Measurements from ENCODE around the gene TRPT1. TPM values are rescaled to one million over a fixed set of nuclear protein-coding genes. Genes with fewer than 3 reads are reported as not detected.

Gene TRPT1
- total RNA-seq, 1 experiment from 2014 or later, result 43.1 TPM

DNA sequence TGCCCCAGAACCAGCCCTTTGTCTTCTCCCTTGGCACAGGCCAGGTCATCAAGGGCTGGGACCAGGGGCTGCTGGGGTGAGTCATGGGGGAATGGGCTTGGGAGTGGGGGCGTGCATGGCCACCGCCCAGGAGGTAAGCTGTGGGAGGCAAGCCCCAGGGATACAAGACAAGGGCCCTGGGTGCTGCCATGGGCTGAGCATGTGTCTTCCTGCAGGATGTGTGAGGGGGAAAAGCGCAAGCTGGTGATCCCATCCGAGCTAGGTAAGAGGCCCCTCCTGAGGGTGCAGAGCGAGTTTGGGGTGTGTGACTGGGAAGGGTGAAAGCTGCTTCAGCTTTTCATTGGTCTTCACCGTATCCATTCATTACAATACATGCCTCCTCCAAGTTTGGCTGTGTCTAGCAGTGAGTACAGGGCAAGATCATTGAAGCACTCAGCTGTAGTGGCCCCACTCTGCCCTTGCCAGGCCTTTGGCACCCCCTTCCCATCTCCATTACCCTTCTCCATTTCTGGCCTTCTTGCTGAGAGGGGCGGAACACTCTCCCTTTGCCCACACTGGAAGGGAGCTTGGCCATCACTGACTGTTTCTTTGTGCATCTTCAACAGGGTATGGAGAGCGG is 17.4 kb upstream of the TRPT1 start:
- CTCF ChIA-PET, result interaction anchor here (0.5 to 1.0 kb wide), 2 partner anchors 39 to 68 kb away, joined by 3 read pairs; no protein-coding TSS in a partner anchor
- Mint-ChIP-seq H3K9me3 (ENCODE audit: low read depth, unreplicated experiment) (no peaks in the 10 kb centered on the region), H3K27ac (ENCODE audit: unreplicated experiment) (peak overlapping the region; percentile 83), H3K27me3 (ENCODE audit: unreplicated experiment) (no peaks in the 10 kb centered on the region), H3K4me1 (ENCODE audit: low read depth, unreplicated experiment) (peaks cover 37% of the 10 kb centered on the region), H3K4me3 (ENCODE audit: low read depth, unreplicated experiment) (peak overlapping the region; percentile 96), H3K36me3 (ENCODE audit: insufficient read depth, unreplicated experiment) (peaks cover 95% of the 10 kb centered on the region)
- DNase-seq, result no peak
- TF ChIP-seq, protein P1, sequence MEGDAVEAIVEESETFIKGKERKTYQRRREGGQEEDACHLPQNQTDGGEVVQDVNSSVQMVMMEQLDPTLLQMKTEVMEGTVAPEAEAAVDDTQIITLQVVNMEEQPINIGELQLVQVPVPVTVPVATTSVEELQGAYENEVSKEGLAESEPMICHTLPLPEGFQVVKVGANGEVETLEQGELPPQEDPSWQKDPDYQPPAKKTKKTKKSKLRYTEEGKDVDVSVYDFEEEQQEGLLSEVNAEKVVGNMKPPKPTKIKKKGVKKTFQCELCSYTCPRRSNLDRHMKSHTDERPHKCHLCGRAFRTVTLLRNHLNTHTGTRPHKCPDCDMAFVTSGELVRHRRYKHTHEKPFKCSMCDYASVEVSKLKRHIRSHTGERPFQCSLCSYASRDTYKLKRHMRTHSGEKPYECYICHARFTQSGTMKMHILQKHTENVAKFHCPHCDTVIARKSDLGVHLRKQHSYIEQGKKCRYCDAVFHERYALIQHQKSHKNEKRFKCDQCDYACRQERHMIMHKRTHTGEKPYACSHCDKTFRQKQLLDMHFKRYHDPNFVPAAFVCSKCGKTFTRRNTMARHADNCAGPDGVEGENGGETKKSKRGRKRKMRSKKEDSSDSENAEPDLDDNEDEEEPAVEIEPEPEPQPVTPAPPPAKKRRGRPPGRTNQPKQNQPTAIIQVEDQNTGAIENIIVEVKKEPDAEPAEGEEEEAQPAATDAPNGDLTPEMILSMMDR (IDR thresholded peaks at IDR 0.05; ENCODE audit: unreplicated experiment), result no peak
- BruUV-seq (replicated peaks), result TSS peak; percentile 4
- intact Hi-C loops (cut with micrococcal nuclease; ENCODE audit: unreplicated experiment), result loop anchor here (10.0 kb wide), 1 partner anchor 61 kb away; the partner anchor contains the start of genes CATSPERZ and ESRRA

DNA sequence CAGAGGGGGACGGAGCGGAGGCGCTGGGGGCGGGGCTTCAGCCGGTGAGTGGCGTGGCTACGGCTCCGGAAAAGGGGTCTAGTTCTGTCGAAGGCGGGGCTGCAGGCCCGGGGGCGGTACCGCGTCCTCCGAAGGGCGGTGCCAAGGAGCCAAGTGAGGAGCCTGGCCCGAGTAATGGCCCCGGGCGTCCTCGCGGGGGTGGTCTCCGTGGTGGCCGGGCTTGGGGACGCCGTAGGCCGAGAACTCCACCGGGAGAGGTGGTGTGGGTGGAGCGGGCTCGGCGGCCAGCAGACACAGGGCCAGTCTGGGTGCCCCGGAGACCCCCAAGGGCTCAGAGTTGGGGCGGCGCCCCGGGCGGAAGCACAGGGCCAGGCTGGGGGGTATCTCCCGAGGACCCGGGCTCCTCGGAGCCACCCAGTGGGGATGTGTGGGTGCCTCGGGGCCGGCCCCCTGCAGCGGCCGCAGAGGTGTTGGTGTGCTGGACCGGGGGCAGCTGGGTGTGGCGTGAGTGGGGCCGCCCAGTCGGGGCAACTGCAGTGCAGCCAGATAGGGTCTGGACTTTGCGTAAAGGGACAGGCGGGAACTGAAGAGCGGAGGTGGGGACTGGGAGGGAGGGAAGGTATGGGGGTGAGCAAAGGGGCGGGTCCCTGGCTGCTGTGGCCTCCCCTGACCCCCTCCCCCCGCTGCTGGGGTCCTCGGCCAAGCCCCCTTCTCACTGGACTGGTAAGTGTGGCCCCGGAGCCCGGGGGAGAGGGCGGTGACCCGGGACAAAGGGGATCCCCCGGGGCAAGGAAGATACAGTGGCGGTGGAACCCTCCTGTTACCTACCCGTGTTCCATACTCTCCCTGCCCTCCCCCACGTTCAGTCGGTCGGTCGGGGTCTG is 15.7 kb upstream of the TRPT1 start:
- H3K27me3 Mint-ChIP-seq (ENCODE audit: unreplicated experiment), result no peaks in the 10 kb centered on the region
- peak overlapping the region; percentile 89 for H3K27ac Mint-ChIP-seq (ENCODE audit: unreplicated experiment)
- peaks cover 95% of the 10 kb centered on the region for H3K36me3 Mint-ChIP-seq (ENCODE audit: insufficient read depth, unreplicated experiment)
- no peaks in the 10 kb centered on the region for H3K9me3 Mint-ChIP-seq (ENCODE audit: low read depth, unreplicated experiment)
- H3K4me3 Mint-ChIP-seq (ENCODE audit: low read depth, unreplicated experiment), result peak overlapping the region; percentile 96
- CTCF ChIA-PET, result interaction anchor here (1.1 kb wide), 2 partner anchors 10 to 27 kb away, joined by 3 to 8 read pairs; partner anchors contain the start of gene PLCB3
- TF ChIP-seq, protein P1 (IDR thresholded peaks at IDR 0.05; ENCODE audit: unreplicated experiment), result peak; percentile 12
- intact Hi-C loops (cut with micrococcal nuclease; ENCODE audit: unreplicated experiment), result loop anchor here (10.0 kb wide), 1 partner anchor 63 kb away; the partner anchor contains the start of genes CATSPERZ and ESRRA
- no TSS peak for BruUV-seq (replicated peaks)
- DNase-seq, result peak; percentile 100
- H3K4me1 Mint-ChIP-seq (ENCODE audit: low read depth, unreplicated experiment), result peaks cover 39% of the 10 kb centered on the region

DNA sequence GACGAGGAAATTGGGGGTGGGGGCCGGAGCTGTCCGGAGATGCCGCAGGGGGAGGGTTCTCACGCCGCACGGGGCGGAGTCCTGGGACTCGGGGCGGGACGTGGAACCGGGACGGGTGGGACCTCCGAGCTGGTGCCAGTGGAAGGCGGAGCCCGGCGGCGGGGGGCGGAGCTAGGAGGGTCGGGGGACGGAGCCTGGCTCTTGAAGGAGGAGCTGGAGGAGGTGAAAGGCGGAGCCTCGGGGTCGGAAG is 15.2 kb upstream of the TRPT1 start:
- H3K4me1 Mint-ChIP-seq (ENCODE audit: low read depth, unreplicated experiment), result peaks cover 42% of the 10 kb centered on the region
- intact Hi-C loops (cut with micrococcal nuclease; ENCODE audit: unreplicated experiment), result loop anchor here (10.0 kb wide), 1 partner anchor 64 kb away; the partner anchor contains the start of genes CATSPERZ and ESRRA
- H3K9me3 Mint-ChIP-seq (ENCODE audit: low read depth, unreplicated experiment), result no peaks in the 10 kb centered on the region
- H3K4me3 Mint-ChIP-seq (ENCODE audit: low read depth, unreplicated experiment), result peak overlapping the region; percentile 96
- CTCF ChIA-PET, result interaction anchor here (1.1 kb wide), 2 partner anchors 11 to 28 kb away, joined by 3 to 8 read pairs; partner anchors contain the start of gene PLCB3
- peaks cover 95% of the 10 kb centered on the region for H3K36me3 Mint-ChIP-seq (ENCODE audit: insufficient read depth, unreplicated experiment)
- no peaks in the 10 kb centered on the region for H3K27me3 Mint-ChIP-seq (ENCODE audit: unreplicated experiment)
- peak overlapping the region; percentile 89 for H3K27ac Mint-ChIP-seq (ENCODE audit: unreplicated experiment)
- BruUV-seq (replicated peaks), result no TSS peak
- TF ChIP-seq, protein P1 (IDR thresholded peaks at IDR 0.05; ENCODE audit: unreplicated experiment), result no peak
- DNase-seq, result no peak

DNA sequence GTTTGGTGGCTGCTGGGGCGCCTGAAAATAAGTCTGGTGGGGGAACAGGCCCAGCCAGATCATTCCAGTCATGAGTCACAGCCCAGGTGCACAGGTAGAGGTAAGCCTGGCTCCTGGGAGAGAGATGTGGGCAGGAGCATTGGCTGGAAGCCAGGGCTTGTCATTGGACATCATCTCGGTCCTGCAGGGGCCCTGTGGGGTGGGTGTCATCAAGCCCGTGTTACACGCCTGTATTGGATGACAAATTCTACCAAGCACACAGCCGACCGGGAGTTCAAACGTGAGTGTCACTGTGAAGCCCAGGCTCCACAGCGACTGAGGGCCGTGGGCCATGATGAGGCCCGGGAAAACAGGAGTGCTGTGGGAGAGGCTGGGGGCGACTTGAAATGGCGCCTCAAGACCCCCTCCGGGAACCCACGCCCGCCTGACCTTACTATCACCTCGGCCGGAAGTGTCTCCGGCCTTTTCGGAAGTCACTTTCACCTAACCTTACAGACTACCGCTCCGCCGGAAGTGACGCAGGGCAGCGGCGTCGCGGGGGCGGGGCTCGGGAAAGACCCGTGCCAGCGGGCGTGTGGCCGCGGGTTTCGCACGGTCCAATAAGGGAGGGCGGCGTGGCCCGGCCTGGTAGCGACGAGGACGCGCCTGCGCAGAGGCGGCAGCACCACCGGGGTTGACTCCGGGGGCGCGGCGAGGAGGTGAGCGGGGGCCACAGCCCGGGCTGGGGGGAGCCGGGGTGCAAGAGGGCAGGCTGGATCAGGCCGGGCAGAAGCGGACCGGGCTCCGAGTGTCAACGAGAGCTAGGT is 14.7 kb upstream of the TRPT1 start, which contains the start of gene FKBP2:
Gene FKBP2 (plus strand): TSS at position 661 of the 806 bp plus-strand sequence. CDS start 1,293 bp downstream, outside the sequence.
- TSS peak; percentile 28 for BruUV-seq (replicated peaks)
- DNase-seq, result peak; percentile 98
- Mint-ChIP-seq H3K27ac (ENCODE audit: unreplicated experiment) (peak within 1 kb of the TSS; percentile 89), H3K9me3 (ENCODE audit: low read depth, unreplicated experiment) (no peaks in the 10 kb centered on the region), H3K27me3 (ENCODE audit: unreplicated experiment) (no peaks in the 10 kb centered on the region), H3K4me1 (ENCODE audit: low read depth, unreplicated experiment) (peaks cover 42% of the 10 kb centered on the region), H3K4me3 (ENCODE audit: low read depth, unreplicated experiment) (peak within 1 kb of the TSS; percentile 96), H3K36me3 (ENCODE audit: insufficient read depth, unreplicated experiment) (peaks cover 95% of the 10 kb centered on the region)
- intact Hi-C loops (cut with micrococcal nuclease; ENCODE audit: unreplicated experiment), result loop anchor here (10.0 kb wide), 1 partner anchor 64 kb away; the partner anchor contains the start of genes CATSPERZ and ESRRA
- CTCF ChIA-PET, result interaction anchor here (1.1 kb wide), 2 partner anchors 11 to 28 kb away, joined by 3 to 8 read pairs; partner anchors contain the start of gene PLCB3
- TF ChIP-seq, protein P1 (IDR thresholded peaks at IDR 0.05; ENCODE audit: unreplicated experiment), result no peak
